GM19455 (cell line): ENCODE measurements around the gene ATXN1.

Experiments used
- ATAC-seq: cut with Tn5 transposase; IDR thresholded peaks from one replicate; pipeline ENCODE4 v1.9.1; 2021; ENCODE audit not compliant: unreplicated experiment

The ATXN1 gene

GRCh38 chr6:16591396-16592222, 169.7 kb downstream of the ATXN1 start:
- peak; percentile 62 for ATAC-seq

GRCh38 chr6:16585805-16586204, 175.5 kb downstream of the ATXN1 start:
- no peak for ATAC-seq

- ATAC-seq: peak; percentile 72
Observed at GRCh38 chr6:16583144-16583762, 178.0 kb downstream of the ATXN1 start.

- ATAC-seq: no peak
Observed at GRCh38 chr6:16582446-16583143, 178.7 kb downstream of the ATXN1 start.

GRCh38 chr6:16578695-16579285, 182.5 kb downstream of the ATXN1 start:
- no peak for ATAC-seq

DNA sequence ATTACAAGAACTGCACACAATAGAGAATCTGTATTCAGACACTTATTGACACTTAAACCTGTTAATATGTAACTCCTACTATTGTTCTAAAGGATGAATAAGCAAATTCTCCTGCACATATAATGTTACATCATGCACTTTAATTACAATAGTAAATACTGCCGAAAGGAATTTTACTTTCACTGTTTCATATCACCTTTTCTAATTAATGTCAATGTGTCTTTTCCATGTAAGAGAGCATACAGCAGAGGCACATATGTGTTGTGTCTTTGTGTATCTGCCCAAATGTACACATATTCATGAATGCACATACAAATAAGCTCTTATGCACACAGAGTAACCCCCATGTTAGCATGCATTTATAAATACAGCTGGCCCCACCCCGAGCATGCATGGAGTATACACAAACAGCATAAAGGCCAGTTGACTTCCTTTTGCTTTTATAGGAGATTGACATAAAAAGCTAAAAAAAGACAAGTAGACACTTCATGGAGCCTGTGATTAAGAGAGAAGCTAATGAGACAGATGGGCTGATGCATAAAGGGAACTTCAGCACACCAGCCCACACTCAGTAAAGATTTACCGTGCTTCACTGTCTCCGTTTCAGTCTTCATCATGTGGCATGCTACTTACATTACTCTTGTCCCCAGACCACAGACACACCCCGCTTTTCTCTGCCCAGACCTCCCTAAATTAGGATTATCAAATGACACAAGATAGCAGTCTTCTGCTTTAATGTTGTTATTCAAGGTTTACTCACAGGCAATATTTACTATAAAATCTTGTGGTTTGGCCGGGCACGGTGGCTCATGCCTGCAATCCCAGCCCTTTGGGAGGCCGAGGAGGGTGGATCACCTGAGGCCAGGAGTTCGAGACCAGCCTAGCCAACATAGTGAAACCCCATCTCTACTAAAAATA, 184.6 kb downstream of the ATXN1 start:
- peak; percentile 80 for ATAC-seq

DNA sequence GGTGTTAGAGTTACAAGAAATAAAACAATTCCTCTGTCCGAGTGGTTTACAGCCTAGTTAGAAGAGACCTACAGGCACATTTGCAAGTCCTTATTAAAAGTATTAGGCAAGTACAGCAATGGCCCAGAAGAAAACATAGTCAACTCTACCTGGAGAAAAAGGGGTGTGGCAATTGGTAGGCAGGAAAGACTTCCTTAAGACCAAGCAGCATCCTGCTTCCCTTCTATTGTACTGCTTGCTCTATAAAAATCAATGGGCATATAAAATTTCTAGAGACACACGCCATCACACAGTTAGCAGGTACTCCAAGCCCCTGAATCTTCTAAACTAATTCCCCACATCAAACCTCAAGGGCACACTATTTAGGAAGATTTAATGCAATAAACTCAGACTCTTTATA, 185.6 kb downstream of the ATXN1 start:
- no peak for ATAC-seq

- ATAC-seq: no peak
Observed at GRCh38 chr6:16572943-16573342, 188.3 kb downstream of the ATXN1 start.

- no peak for ATAC-seq
Observed at GRCh38 chr6:16572317-16572716, 188.9 kb downstream of the ATXN1 start.

- ATAC-seq: no peak
Observed at GRCh38 chr6:16570946-16571345, 190.3 kb downstream of the ATXN1 start.

DNA sequence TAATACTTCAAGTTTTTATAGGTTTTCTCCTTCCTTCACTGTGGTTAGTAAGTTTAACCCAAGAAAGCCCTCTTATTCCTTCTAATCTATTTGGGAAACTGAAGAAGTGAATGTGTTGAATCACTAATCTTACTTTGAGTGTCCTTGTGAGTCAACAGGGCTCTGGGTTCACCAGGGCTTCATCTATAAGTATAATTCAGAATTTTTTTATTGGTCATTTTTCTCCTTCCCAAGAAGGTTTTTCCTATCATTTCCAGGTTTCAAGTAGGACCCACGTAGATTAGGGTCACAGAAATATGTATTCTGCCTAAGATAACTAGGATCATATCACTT, 191.1 kb downstream of the ATXN1 start:
- no peak for ATAC-seq

DNA sequence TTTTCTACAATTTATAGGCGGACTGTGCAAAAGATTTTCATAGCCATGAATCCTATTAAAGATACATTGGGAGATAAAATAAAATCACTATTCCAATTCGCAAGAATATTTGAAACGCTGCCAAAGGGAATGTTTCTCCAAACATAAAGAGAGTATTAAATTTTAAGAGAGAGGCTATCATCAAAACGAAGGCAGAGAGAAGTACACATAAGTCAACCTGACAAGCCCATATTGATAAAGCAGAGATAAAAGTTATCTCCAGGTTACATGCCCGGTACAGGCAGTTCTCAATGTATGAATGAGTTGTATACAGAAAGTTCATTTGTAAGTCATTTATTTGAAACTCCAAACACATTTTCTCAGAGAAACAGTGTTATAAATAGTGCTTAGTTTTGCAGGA, 193.1 kb downstream of the ATXN1 start:
- no peak for ATAC-seq

- no peak for ATAC-seq
Observed at GRCh38 chr6:16567071-16567470, 194.2 kb downstream of the ATXN1 start.

DNA sequence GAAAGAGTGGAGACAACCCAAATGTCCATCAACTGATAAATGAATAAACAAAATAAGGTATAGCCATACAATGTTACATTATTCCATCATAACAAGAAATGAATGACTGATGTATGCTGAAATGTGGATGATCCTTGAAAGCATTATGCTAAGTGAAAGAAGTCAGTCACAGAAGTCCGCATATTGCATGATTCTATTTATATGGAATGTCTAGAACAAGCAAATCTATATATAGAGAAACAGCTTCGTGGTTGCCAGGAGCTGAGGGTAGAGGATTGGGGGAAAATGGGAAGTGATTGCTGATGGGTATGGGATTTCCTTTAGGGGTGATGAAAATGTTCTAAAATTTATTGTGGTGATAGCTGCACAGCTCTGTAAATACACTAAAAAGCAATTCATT, 196.8 kb downstream of the ATXN1 start:
- no peak for ATAC-seq

DNA sequence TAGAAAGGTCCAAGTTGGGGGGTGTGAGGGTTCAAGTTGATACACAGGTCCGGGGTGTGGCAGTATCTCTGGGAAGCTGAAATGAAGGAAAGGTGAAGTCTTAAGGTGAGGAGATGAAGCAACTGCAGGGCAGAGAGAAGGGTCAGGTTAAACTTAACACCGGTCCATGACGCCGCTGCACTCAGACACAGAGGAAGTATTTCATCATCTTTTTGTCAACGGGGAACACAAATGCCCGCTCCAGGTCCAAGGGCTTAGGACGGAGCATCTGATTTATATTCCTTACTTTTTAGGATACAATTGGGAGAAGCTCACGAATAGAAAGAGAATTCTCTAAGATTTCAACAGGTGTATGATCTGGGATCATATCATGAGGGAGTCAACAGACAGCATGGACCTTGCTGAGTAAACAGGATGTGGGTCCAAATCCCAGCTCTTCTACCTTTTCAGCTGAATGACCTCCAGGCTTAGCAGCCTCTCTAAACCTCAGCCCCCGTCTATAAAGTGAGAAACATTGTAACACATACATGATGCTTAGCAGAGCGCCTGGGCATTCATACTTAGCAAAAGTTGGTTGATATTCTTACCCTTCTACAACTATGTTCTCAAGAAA, 197.5 kb downstream of the ATXN1 start:
- ATAC-seq: no peak

GRCh38 chr6:16562498-16562897, 198.8 kb downstream of the ATXN1 start:
- no peak for ATAC-seq

GRCh38 chr6:16559071-16559470, 202.2 kb downstream of the ATXN1 start:
- no peak for ATAC-seq

DNA sequence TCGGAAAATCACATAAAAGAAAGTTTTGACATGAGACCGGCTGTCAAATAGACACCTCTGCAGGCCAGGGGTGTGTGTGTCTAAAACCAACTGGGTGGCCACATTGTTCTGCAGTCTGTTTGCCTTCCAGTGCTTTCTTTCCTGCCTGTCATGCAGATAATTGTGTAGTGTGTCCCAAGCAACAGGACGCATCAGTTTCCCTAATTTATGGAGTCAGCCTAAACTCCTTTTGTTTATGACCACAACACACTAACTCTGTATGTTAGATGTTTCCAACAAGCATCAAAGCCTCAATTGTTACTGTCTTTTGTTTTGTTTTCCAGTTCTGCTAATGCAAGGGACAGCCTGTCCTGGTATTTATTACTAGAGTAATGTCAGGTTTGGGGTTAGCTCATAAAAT, 205.7 kb downstream of the ATXN1 start:
- ATAC-seq: no peak

- no peak for ATAC-seq
Observed at GRCh38 chr6:16553531-16553930, 207.7 kb downstream of the ATXN1 start.

DNA sequence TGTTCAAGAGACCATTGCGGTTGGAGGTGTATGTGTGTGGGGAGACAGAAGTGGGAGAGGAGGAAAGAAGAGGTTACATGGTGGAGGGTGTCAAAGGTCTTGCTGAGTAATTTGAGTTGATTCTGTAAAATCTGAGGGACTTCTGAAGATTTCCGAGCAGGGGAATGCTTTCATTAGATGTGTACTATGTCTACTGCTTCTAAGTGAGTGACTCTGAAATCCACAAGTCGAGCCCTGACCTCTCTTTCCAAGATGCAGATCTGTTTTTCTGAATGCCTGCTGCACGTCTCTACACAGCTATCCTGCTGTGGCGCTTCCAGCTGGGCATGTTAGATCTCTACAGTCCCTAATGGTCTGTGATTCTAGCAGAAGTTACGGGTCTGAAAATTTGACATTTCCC, 209.8 kb downstream of the ATXN1 start:
- no peak for ATAC-seq
